Activated CD4-positive, alpha-beta memory T cell treated with anti-CD3 and anti-CD28 coated beads for 36 hours (primary cell): ENCODE measurements around the gene GPR153. TPM values are rescaled to one million over a fixed set of nuclear protein-coding genes. Genes with fewer than 3 reads are reported as not detected.

ENCODE experiments used
- CTCF ChIA-PET: fragments of 350-600 bp; sonication (Branson Sonifier 250); formaldehyde crosslinking; loops from one replicate; lab custom pipeline; 2021; ENCODE audit warnings: antibody characterized with exemption, inconsistent platforms; lab: Charles Lee
- POLR2A ChIA-PET: fragments of 350-600 bp; sonication (Branson Sonifier 250); formaldehyde crosslinking; loops from one replicate; lab custom pipeline; 2021; ENCODE audit warnings: antibody characterized with exemption; lab: Charles Lee
- DNase-seq: peaks from one replicate; pipeline ENCODE4 v3.0.0-alpha.2; 2020
- H3K27ac Mint-ChIP-seq: one replicate; pipeline ENCODE4 v1.8.0; 2021; ENCODE audit warnings: mixed read lengths
- H3K27me3 Mint-ChIP-seq: one replicate; pipeline ENCODE4 v1.8.0; 2021; ENCODE audit warnings: mixed read lengths
- H3K36me3 Mint-ChIP-seq: one replicate; pipeline ENCODE4 v1.8.0; 2021; ENCODE audit warnings: mixed read lengths
- H3K4me1 Mint-ChIP-seq: one replicate; pipeline ENCODE4 v1.8.0; 2021; ENCODE audit warnings: low read depth, mixed read lengths
- H3K4me3 Mint-ChIP-seq: one replicate; pipeline ENCODE4 v1.8.0; 2021; ENCODE audit warnings: mild to moderate bottlenecking, mixed read lengths
- H3K9me3 Mint-ChIP-seq: one replicate; pipeline ENCODE4 v1.8.0; 2021; ENCODE audit warnings: mixed read lengths
- intact Hi-C: fragments of 100-400 bp; cut with micrococcal nuclease; formaldehyde crosslinking; loops from one replicate; pipeline ENCODE4 v1.15.1; 2023
- total RNA-seq, 2 experiments: library from RNA; stranded (reverse); gene quantifications; one replicate each; pipeline ENCODE4 v1.2.3, GENCODE V29; 2021

The GPR153 gene
- total RNA-seq, 2 experiments from 2014 or later = 0.17 to 0.26 TPM

DNA sequence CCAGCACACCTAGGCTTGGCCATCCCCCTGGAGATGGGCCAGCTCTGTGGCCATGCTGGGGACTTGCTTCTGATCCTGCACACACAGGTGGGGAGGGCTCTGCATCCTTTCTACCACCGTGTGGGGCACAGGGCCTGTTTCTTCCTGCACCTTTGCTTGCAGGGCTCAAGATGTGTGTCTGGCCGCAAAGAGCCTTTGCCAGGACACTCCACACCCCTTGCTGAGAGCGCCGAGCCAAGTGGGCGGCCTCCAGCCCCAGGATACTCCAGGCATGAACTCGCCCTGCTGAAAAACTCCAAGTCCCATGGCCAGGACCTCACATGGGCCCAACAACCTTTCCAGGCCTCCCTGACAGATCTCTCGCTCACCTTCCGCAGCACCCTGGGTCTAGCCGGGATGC lies 11.6 kb upstream of the GPR153 start:
- CTCF ChIA-PET = no interaction called here
- Mint-ChIP-seq H3K27ac (no peak overlapping the region), H3K4me3 (no peak overlapping the region), H3K27me3 (no peaks in the 10 kb centered on the region), H3K9me3 (no peaks in the 10 kb centered on the region), H3K4me1 (no peaks in the 10 kb centered on the region), H3K36me3 (no peaks in the 10 kb centered on the region)
- intact Hi-C loops = no loop called here
- POLR2A ChIA-PET = no interaction called here
- no peak for DNase-seq

DNA sequence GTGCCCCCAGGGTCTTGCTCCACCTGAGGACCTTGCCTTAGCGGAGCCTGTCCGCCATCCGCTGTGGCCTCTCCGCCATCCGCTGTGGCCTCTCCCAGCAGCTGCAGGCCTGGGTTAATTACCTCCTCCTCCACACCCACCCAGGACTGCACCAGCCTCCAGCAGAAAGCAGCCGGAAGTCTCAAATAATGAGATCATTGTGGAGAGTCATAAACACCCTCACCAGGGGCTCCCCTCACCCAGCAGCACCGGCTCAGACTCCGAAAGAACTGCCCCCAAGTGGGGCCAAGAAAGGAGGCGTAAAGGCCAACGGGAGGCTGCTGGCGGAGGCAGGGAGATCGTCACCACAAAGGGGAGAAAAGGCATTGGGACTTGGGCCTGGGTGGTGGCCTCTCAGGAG lies 10.7 kb upstream of the GPR153 start:
- no peak for DNase-seq
- intact Hi-C loops = no loop called here
- Mint-ChIP-seq H3K27me3 (no peaks in the 10 kb centered on the region), H3K4me3 (no peak overlapping the region), H3K9me3 (no peaks in the 10 kb centered on the region), H3K4me1 (no peaks in the 10 kb centered on the region), H3K36me3 (no peaks in the 10 kb centered on the region), H3K27ac (no peak overlapping the region)
- CTCF ChIA-PET = no interaction called here
- POLR2A ChIA-PET = no interaction called here

DNA sequence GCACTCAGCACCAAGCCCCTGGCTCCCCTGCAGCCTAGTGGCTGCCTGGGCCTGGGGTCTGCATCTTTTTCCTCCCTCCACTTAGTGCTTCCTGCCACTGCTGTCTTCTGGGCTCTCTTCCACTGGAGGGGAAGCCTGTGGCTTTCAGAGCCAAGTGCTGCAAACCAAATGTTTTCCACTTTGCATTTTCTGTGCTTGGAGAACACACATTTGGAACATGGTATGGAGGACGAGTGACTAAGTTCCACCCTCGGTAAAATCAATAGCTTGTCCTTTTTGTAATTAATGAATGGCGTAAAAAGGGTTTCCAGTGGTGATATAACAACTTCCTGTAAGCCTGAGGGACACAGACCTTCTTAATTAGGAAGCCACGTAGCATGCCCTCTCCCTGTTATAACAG lies 10.1 kb upstream of the GPR153 start:
- H3K36me3 Mint-ChIP-seq = no peaks in the 10 kb centered on the region
- DNase-seq = no peak
- H3K4me3 Mint-ChIP-seq = no peak overlapping the region
- POLR2A ChIA-PET = no interaction called here
- intact Hi-C loops = no loop called here
- H3K27me3 Mint-ChIP-seq = no peaks in the 10 kb centered on the region
- no peak overlapping the region for H3K27ac Mint-ChIP-seq
- H3K9me3 Mint-ChIP-seq = no peaks in the 10 kb centered on the region
- no peaks in the 10 kb centered on the region for H3K4me1 Mint-ChIP-seq
- CTCF ChIA-PET = no interaction called here

DNA sequence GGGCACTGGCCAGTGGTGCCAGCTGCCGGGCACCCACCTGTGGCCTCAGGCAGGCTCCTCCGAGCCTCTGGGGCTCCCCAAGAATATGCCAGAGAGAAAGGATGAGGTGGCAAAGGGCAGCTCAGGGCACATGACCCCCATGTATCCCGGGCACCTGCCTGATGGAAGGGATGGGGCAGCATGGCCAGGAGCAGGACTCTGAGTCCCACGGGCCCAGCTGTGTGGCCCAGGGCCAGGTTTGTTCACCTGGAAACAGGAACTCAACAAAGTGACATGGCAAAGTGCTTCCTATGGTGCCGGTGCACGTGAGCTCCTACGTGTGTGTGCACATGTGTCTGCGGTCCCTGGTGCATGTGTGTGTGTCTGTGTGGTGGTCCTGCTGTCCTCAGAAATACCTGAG lies 9.5 kb upstream of the GPR153 start:
- Mint-ChIP-seq H3K27ac (no peak overlapping the region), H3K9me3 (no peaks in the 10 kb centered on the region), H3K4me3 (no peak overlapping the region), H3K27me3 (no peaks in the 10 kb centered on the region), H3K36me3 (no peaks in the 10 kb centered on the region), H3K4me1 (no peaks in the 10 kb centered on the region)
- ChIA-PET CTCF (no interaction called here), POLR2A (no interaction called here)
- intact Hi-C loops = no loop called here
- DNase-seq = no peak

DNA sequence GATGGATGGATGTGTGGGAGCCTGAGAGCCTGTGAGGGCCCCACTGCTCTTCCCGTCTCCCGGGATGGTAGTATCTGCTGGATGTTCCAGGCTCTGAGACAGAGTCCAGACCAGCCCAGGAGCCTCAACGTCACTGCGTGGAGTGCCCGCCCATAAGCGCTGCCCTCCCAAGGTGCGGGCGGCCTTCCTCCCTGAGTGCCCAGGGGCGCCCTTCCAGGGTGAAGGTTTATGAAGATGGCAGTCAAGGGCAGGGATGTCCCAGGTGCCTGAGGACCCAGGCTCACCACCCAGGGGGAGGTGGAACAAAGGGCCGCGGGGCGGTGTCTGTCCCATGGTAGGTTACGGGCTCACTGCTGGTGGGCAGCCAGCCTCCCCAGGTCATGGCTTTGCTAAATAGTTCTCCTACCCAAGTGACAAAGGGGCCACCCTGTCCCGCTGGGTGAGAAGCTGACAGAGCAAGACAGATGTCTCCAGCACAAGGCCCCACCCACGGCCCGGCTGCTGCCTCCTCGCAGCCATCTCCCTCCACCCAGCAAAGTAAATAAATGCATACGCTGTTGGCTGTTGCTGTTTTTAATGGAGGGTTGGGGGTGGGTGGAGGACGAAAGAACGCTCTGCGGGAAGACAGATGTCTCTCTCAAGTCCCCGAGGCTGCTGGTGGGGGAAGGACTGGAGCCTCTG lies 9.0 kb upstream of the GPR153 start:
- DNase-seq = no peak
- no peaks in the 10 kb centered on the region for H3K27me3 Mint-ChIP-seq
- ChIA-PET POLR2A (no interaction called here), CTCF (no interaction called here)
- no peak overlapping the region for H3K27ac Mint-ChIP-seq
- H3K9me3 Mint-ChIP-seq = no peaks in the 10 kb centered on the region
- H3K36me3 Mint-ChIP-seq = no peaks in the 10 kb centered on the region
- H3K4me3 Mint-ChIP-seq = no peak overlapping the region
- no peaks in the 10 kb centered on the region for H3K4me1 Mint-ChIP-seq
- intact Hi-C loops = no loop called here

DNA sequence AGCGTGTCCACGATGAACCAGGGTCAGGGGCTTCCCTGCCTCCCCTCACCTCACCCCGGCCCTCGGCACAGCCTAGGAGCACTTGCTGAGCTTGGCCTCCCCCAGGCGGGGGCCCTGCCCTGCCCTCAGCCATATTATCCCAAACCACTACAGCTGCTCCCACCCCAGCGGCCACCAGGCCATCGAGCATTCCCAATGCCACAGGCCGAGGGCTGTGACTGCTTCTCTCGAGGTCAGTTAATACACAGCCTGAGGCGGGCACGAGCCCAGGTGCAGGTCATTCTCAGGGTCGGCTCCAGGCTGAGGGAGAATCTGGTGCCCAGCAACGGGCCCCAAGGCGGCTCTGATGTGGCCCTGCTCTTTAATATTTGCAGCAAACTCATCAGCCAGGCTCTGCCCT lies 8.4 kb upstream of the GPR153 start:
- ChIA-PET CTCF (no interaction called here), POLR2A (no interaction called here)
- Mint-ChIP-seq H3K4me3 (no peak overlapping the region), H3K4me1 (no peaks in the 10 kb centered on the region), H3K27me3 (no peaks in the 10 kb centered on the region), H3K9me3 (no peaks in the 10 kb centered on the region), H3K27ac (no peak overlapping the region), H3K36me3 (no peaks in the 10 kb centered on the region)
- DNase-seq = no peak
- intact Hi-C loops = no loop called here

DNA sequence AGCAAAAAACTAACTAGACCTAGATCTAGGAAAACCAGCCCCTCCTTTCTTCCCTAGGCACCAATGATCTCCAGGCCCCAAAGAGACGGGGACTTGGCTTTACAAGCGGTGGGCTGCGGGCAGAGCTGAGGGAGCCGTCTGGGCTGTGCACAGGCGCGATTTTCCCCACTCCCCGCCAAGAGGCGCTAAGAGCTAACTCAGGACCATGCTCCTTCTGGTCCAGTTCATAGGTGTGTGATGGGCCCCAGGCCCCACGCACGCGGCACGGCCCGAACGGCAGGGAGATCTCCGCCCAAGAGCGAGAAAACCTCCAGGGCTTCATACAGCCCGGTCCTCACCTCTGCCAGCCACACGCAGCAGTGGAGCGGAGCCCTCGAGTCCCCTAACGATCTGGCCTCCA lies 7.5 kb upstream of the GPR153 start:
- no peak overlapping the region for H3K4me3 Mint-ChIP-seq
- no peak overlapping the region for H3K27ac Mint-ChIP-seq
- ChIA-PET CTCF (no interaction called here), POLR2A (no interaction called here)
- H3K4me1 Mint-ChIP-seq = no peaks in the 10 kb centered on the region
- intact Hi-C loops = no loop called here
- no peak for DNase-seq
- H3K27me3 Mint-ChIP-seq = no peaks in the 10 kb centered on the region
- H3K9me3 Mint-ChIP-seq = no peaks in the 10 kb centered on the region
- no peaks in the 10 kb centered on the region for H3K36me3 Mint-ChIP-seq

DNA sequence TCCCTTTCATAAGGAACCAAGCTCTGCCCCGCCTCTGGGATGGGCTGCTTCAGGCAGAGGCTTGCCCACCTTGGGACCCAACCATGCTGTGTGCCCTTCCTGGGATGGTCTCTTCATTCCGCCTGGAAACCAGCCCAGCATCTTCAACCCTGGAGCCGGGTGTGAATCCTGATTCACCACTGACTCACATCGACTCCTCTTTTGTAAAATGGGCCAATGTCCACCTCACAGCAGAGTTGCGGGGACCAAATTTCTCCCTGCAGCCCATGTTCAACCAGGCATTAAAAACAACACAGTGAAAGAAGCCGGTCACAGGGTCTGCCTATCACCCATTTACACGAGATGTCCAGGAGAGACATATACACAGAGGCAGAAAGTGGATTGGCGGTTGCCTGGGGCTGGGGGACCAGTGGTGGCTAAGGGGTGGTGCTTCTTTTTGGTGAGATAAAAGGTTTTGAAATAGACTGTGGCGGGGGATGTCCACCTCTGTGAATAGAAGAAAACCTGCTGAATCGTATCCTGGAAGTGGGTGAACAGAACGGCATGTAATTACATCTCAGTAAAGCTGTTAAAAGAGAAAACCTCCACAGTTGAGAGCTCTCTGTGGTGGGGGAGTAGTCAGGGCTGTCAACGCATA lies 6.9 kb upstream of the GPR153 start:
- H3K9me3 Mint-ChIP-seq = no peaks in the 10 kb centered on the region
- no peak overlapping the region for H3K27ac Mint-ChIP-seq
- CTCF ChIA-PET = interaction anchor here (0.6 kb wide), 1 partner anchor 163 kb away, joined by 3 read pairs; no protein-coding TSS in a partner anchor
- H3K36me3 Mint-ChIP-seq = no peaks in the 10 kb centered on the region
- POLR2A ChIA-PET = no interaction called here
- H3K27me3 Mint-ChIP-seq = no peaks in the 10 kb centered on the region
- H3K4me3 Mint-ChIP-seq = no peak overlapping the region
- DNase-seq = no peak
- H3K4me1 Mint-ChIP-seq = no peaks in the 10 kb centered on the region
- intact Hi-C loops = no loop called here

DNA sequence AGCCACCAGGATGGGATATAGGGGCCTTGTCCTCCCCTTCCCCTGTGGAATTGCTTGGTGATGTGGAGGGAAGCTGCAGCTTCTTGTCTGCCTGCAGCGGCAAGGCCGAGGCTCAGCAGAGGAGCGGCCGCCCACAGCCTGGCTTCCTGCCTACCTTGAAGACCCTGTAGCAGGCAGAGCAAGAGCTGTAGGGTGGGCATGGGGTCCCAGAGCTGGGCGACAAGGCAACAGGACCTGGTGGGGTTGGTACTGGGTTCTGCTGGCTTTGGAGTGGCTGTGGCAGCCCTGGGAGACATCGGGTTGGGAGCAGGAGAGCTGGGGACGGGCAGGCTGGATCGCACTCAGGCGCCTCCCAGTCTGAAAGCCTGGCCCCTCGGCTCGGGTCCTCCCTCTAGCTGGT lies 5.7 kb upstream of the GPR153 start:
- DNase-seq = no peak
- Mint-ChIP-seq H3K27me3 (peaks cover 4% of the 10 kb centered on the region), H3K27ac (no peak overlapping the region), H3K4me1 (no peaks in the 10 kb centered on the region), H3K36me3 (no peaks in the 10 kb centered on the region), H3K4me3 (no peak overlapping the region), H3K9me3 (no peaks in the 10 kb centered on the region)
- intact Hi-C loops = no loop called here
- CTCF ChIA-PET = interaction anchor here (1.2 kb wide), 1 partner anchor 157 kb away, joined by 3 read pairs; no protein-coding TSS in a partner anchor
- POLR2A ChIA-PET = no interaction called here

DNA sequence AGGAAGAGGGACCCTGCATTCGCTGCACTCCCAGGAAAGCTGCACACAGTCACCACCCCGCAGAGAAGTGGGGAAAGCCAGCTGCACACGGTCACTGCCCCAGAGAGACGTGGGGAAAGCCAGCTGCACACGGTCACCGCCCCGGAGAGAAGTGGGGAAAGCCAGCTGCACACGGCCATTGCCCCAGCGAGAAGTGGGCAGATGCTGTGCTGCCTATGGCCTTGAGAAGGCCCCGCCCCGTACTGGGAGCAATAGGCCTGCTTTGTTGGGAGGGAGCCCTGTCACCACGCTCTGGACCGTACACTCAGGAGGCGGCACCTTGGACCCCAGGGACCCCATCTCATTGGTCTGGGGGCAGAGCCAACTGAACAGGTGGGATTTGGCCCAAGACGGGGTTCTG lies 4.3 kb upstream of the GPR153 start:
- peaks cover 7% of the 10 kb centered on the region for H3K27me3 Mint-ChIP-seq
- H3K4me1 Mint-ChIP-seq = no peaks in the 10 kb centered on the region
- intact Hi-C loops = no loop called here
- DNase-seq = no peak
- no peak overlapping the region for H3K27ac Mint-ChIP-seq
- ChIA-PET POLR2A (no interaction called here), CTCF (no interaction called here)
- H3K4me3 Mint-ChIP-seq = no peak overlapping the region
- H3K9me3 Mint-ChIP-seq = no peaks in the 10 kb centered on the region
- H3K36me3 Mint-ChIP-seq = no peaks in the 10 kb centered on the region

DNA sequence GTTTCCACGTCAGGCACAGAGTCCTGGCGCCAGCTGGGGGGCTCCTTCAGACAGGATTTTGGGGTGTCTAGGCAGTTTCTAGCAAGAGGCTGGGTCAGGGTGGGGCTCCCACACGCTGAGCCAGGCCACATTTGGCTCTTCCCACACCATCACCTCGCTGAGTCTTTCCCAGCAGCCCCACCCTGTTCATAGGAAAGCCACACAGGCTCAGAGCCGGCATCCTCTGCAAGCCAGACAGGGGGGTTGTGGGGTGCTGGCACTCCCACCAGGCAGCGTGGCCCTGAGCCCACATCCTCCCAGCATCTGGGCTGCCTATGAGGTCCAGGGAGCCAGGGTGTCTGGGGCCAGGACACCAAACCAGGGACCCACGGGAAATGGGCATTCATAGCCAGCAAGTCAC lies 2.8 kb upstream of the GPR153 start:
- H3K36me3 Mint-ChIP-seq = no peaks in the 10 kb centered on the region
- peaks cover 6% of the 10 kb centered on the region for H3K4me1 Mint-ChIP-seq
- H3K27ac Mint-ChIP-seq = no peak overlapping the region
- peaks cover 17% of the 10 kb centered on the region for H3K27me3 Mint-ChIP-seq
- intact Hi-C loops = no loop called here
- POLR2A ChIA-PET = no interaction called here
- H3K9me3 Mint-ChIP-seq = no peaks in the 10 kb centered on the region
- CTCF ChIA-PET = no interaction called here
- no peak for DNase-seq
- H3K4me3 Mint-ChIP-seq = no peak overlapping the region

DNA sequence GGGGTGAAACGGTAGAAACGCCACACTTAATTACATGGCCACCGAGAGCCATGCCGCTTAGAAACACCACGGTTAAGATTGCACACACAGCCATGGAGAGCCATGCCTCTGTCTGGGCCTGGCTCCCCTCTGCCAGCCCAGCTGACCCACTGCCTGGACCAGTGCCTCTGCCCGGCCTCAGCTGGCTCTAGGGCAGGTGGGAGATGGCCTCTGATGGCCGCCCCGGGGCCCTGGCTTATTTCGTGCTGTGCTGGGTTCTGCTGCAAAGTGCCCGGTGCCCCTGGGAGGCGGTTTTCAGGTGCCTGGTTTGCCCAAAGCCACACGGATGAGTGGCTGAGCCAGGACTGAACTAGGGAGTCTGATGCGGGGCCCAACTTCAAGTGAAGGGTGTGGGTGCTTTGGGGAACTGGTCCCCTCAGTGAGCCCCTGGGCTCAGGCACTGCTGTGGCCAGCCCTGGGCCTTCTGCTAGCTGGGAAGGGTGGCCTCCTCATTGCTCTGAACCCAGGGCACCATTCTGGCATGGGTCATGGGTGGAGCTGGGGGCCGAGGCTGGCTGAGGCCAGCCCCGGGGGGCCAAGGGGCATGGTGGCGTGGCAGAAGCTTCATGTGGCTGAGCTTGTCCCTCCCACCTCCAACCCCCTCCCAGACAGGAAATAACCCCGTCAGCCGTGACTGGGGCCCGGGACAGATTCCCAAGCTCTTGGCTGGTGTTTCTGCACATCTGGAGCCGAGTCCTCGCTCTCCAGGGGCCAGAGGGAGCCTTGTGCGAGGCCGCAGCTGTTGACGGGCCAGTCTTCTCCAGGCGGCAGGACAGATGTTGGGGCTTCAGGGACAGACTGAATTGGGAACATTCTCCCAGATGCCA lies 1.9 kb upstream of the GPR153 start:
- ChIA-PET POLR2A (no interaction called here), CTCF (interaction anchor here (1.3 to 1.5 kb wide), 2 partner anchors 16 to 142 kb away, joined by 5 to 6 read pairs; no protein-coding TSS in a partner anchor)

More for the DNA sequence above, 1.9 kb upstream of the GPR153 start:
- no peak for DNase-seq
- H3K9me3 Mint-ChIP-seq = no peaks in the 10 kb centered on the region
- intact Hi-C loops = no loop called here
- H3K4me1 Mint-ChIP-seq = peaks cover 6% of the 10 kb centered on the region
- no peaks in the 10 kb centered on the region for H3K36me3 Mint-ChIP-seq
- peaks cover 17% of the 10 kb centered on the region for H3K27me3 Mint-ChIP-seq
- no peak overlapping the region for H3K4me3 Mint-ChIP-seq
- H3K27ac Mint-ChIP-seq = no peak overlapping the region
